Activated B cell treated with CpG ODN at 0.5 μM for 24 hours (primary cell): ENCODE data around the gene DHRS12. TPM values are rescaled to one million over a fixed set of nuclear protein-coding genes. Genes with fewer than 3 reads are reported as not detected.

Source experiments
- ATAC-seq: fragments of 200-7000 bp; cut with Tn5 transposase; one replicate; pipeline ENCODE4 v1.10.0; 2021; ENCODE audit warnings: low read depth, mild to moderate bottlenecking, moderate library complexity
- CTCF ChIA-PET: fragments of 350-600 bp; sonication (Branson Sonifier 250); formaldehyde crosslinking; loops from one replicate; lab custom pipeline; 2021; ENCODE audit warnings: antibody characterized with exemption; lab: Charles Lee
- POLR2A ChIA-PET: fragments of 350-600 bp; sonication (Branson Sonifier 250); formaldehyde crosslinking; loops from one replicate; lab custom pipeline; 2021; ENCODE audit warnings: antibody characterized with exemption; lab: Charles Lee
- DNase-seq: peaks from one replicate; pipeline ENCODE4 v3.0.0; 2022
- H3K27ac Mint-ChIP-seq: one replicate; pipeline ENCODE4 v1.8.0; 2020; ENCODE audit warnings: mixed read lengths
- H3K27me3 Mint-ChIP-seq: one replicate; pipeline ENCODE4 v1.8.0; 2021; ENCODE audit warnings: mixed read lengths
- H3K36me3 Mint-ChIP-seq: one replicate; pipeline ENCODE4 v1.8.0; 2021; ENCODE audit warnings: low read depth, mixed read lengths
- H3K4me1 Mint-ChIP-seq: one replicate; pipeline ENCODE4 v1.8.0; 2021; ENCODE audit warnings: mixed read lengths
- H3K4me3 Mint-ChIP-seq: one replicate; pipeline ENCODE4 v1.8.0; 2020; ENCODE audit warnings: mild to moderate bottlenecking, mixed read lengths
- H3K9me3 Mint-ChIP-seq: one replicate; pipeline ENCODE4 v1.8.0; 2020; ENCODE audit warnings: mixed read lengths
- CTCF ChIP-seq: fragments of 200-600 bp; IDR thresholded peaks from one replicate; pipeline ENCODE4 v1.8.0; 2022; ENCODE audit warnings: antibody characterized with exemption, mild to moderate bottlenecking
- intact Hi-C: fragments of 100-400 bp; cut with micrococcal nuclease; formaldehyde crosslinking; loops from one replicate; pipeline ENCODE4 v1.15.1; 2024
- total RNA-seq: library from RNA; stranded (reverse); gene quantifications from 2 replicates; pipeline ENCODE4 v1.2.3, GENCODE V29; 2022

The DHRS12 gene
- total RNA-seq, 1 donor from 2014 or later, result 14.1 TPM

GRCh38 chr13:51819544-51819943 lies 15.6 kb upstream of the DHRS12 start:
- no peaks in the 10 kb centered on the region for H3K27me3 Mint-ChIP-seq
- TF ChIP-seq CTCF, result no peak
- peak overlapping the region; percentile 71 for H3K27ac Mint-ChIP-seq
- POLR2A ChIA-PET, result interaction anchor here (0.6 to 0.9 kb wide), 2 partner anchors 17 to 55 kb away, joined by 3 to 4 read pairs; no protein-coding TSS in a partner anchor
- peaks cover 66% of the 10 kb centered on the region for H3K4me1 Mint-ChIP-seq
- DNase-seq (no peak), ATAC-seq (no peak)
- CTCF ChIA-PET, result no interaction called here
- H3K9me3 Mint-ChIP-seq, result no peaks in the 10 kb centered on the region
- intact Hi-C loops, result loop anchor here (5.0 kb wide), 1 partner anchor 633 kb away; the partner anchor contains the start of gene VPS36
- H3K4me3 Mint-ChIP-seq, result no peak overlapping the region
- no peaks in the 10 kb centered on the region for H3K36me3 Mint-ChIP-seq

- TF ChIP-seq CTCF, result no peak
- CTCF ChIA-PET, result interaction anchor here (0.6 kb wide), 1 partner anchor 14 kb away, joined by 3 read pairs; no protein-coding TSS in a partner anchor
- POLR2A ChIA-PET, result interaction anchor here (0.6 to 0.9 kb wide), 3 partner anchors 16 to 366 kb away, joined by 3 to 4 read pairs (median 4); partner anchors contain the start of gene INTS6
- Mint-ChIP-seq H3K27ac (peak overlapping the region; percentile 71), H3K27me3 (no peaks in the 10 kb centered on the region), H3K36me3 (no peaks in the 10 kb centered on the region), H3K4me3 (no peak overlapping the region), H3K9me3 (no peaks in the 10 kb centered on the region), H3K4me1 (peaks cover 62% of the 10 kb centered on the region)
- intact Hi-C loops, result loop anchor here (5.0 kb wide), 1 partner anchor 633 kb away; the partner anchor contains the start of gene VPS36
- DNase-seq (no peak), ATAC-seq (peak; percentile 30)
These were observed 15.0 kb upstream of the DHRS12 start for GRCh38 chr13:51818781-51819511.

- Mint-ChIP-seq H3K4me1 (peaks cover 60% of the 10 kb centered on the region), H3K4me3 (no peak overlapping the region), H3K27ac (peak overlapping the region; percentile 9), H3K27me3 (no peaks in the 10 kb centered on the region), H3K9me3 (no peaks in the 10 kb centered on the region), H3K36me3 (no peaks in the 10 kb centered on the region)
- POLR2A ChIA-PET, result interaction anchor here (0.9 kb wide), 1 partner anchor 365 kb away, joined by 4 read pairs; the partner anchor contains the start of gene INTS6
- intact Hi-C loops, result loop anchor here (5.0 kb wide), 1 partner anchor 634 kb away; the partner anchor contains the start of gene VPS36
- no peak for TF ChIP-seq CTCF
- CTCF ChIA-PET, result interaction anchor here (0.6 kb wide), 1 partner anchor 15 kb away, joined by 3 read pairs; no protein-coding TSS in a partner anchor
- ATAC-seq (no peak), DNase-seq (no peak)
These were observed 14.3 kb upstream of the DHRS12 start for GRCh38 chr13:51818276-51818675.

GRCh38 chr13:51817717-51818116 lies 13.8 kb upstream of the DHRS12 start:
- Mint-ChIP-seq H3K27me3 (no peaks in the 10 kb centered on the region), H3K36me3 (no peaks in the 10 kb centered on the region), H3K4me1 (peaks cover 55% of the 10 kb centered on the region), H3K27ac (peak overlapping the region; percentile 41), H3K4me3 (no peak overlapping the region), H3K9me3 (no peaks in the 10 kb centered on the region)
- ChIA-PET CTCF (no interaction called here), POLR2A (interaction anchor here (0.6 kb wide), 1 partner anchor 325 kb away, joined by 3 read pairs; no protein-coding TSS in a partner anchor)
- no peak for DNase-seq
- intact Hi-C loops, result loop anchor here (5.0 kb wide), 1 partner anchor 635 kb away; the partner anchor contains the start of gene VPS36
- TF ChIP-seq CTCF, result no peak
- ATAC-seq, result no peak
